GM19467 (cell line): ENCODE results near the gene BCKDHB.
"Not testable (repeated sequence)": the region's sequence is repeated elsewhere in the genome, so short reads cannot be mapped to it uniquely, and the experiment has no call there.

Experiments
- ATAC-seq: cut with Tn5 transposase; IDR thresholded peaks from one replicate; pipeline ENCODE4 v1.9.1; 2021; ENCODE audit warnings: mild to moderate bottlenecking, moderate library complexity; ENCODE audit not compliant: unreplicated experiment

Gene BCKDHB

GRCh38 chr6:80251321-80251720 is 144.8 kb downstream of the BCKDHB start:
- ATAC-seq: no peak

DNA sequence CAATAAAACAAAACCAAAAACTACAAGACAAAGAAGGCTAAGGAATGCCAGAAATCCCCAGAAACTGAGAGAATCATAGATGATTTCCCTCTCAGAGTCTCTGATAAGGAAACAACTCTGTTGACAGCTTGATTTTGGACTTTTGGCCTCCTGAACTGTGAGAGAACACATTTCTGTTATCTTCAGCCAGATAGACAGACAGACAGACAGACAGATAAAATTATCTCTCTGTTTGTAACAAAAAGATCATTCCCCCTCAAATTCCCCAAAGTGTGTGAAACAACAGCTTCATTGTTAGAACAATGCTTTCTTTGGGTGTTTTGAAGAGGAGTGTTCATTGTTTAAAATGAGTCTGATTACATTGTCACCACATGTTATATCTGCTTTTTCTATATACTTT is 148.2 kb downstream of the BCKDHB start:
- no peak for ATAC-seq

GRCh38 chr6:80256691-80257090 is 150.2 kb downstream of the BCKDHB start:
- ATAC-seq: no peak

- no peak for ATAC-seq
Observed at GRCh38 chr6:80259118-80259517, 152.6 kb downstream of the BCKDHB start.

- no peak for ATAC-seq
Observed at GRCh38 chr6:80263585-80263984, 157.1 kb downstream of the BCKDHB start.

DNA sequence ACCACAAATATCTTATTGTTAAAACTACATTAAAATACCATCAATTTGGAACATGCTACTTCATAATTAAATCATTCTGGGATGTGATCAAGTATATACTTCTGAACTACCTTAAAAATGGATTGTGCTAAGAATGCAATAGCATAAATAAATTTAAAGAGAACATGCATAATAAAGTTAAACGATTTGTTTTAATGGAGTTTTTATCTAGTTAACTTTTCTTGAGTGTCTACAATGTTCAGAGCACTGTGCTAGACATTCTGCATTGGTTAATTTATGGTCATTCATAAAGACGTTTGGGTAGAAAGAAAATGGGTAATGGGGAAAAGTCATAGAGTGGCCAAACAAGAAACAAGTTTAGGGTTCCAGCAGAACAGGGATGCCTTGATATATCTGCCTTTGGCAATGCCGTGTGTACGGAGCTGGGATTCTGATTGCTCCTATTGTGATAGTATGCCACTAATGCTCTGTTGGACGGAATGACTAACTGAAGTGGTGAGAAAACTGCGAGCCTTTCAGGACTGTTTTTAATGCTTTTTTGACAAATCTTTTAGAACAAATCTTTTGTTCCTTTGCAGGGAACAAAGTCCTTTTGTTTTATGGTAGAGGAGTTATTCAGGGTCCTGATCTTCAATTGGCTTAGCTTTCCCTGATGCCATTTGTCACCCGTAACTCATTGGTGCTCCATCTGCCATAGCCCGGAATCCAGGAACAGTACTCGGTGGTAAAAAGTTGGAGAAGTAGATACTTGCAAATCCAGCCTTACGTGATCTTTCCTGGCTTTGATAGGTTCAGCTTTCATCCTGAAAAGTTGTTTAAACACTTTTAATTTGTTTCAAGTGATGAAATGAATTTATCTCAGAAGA is 162.6 kb downstream of the BCKDHB start:
- ATAC-seq: no peak

GRCh38 chr6:80271074-80271473 is 164.6 kb downstream of the BCKDHB start:
- no peak for ATAC-seq

DNA sequence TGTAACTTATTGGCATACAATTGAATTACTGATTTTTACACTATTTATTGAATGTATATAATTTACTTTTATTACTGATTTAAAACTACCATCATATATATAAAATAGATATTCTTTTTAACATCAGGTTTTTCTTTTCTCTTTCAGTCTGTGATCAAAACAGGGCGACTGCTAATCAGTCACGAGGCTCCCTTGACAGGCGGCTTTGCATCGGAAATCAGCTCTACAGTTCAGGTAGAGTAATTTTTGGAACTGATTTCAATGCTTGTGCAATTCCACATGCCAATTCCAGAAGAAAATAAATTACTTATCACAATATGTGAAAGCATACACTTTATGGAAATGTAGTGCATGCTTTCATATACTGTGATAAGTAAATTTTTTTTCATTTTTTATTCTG is 166.5 kb downstream of the BCKDHB start:
- no peak for ATAC-seq

GRCh38 chr6:80276861-80277260 is 170.4 kb downstream of the BCKDHB start:
- no peak for ATAC-seq

DNA sequence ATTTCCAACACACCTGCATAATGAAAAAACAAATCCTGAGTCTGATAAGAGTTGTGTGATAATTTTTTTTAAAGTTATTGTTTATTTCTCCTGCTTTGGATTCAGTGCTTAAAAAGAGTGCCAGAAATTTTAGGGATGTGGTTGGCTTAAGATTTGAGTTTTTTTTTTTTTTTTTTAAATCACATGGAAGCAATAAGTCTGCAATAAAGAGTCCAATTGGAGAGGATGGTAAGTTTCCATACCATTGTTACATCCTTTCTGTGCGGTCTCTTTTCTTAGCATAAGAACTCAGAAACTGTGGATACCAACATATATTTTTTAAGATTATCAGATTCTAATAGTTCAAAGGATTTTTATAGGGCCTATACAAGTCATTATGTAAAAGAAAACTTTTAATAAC is 171.0 kb downstream of the BCKDHB start:
- ATAC-seq: no peak

GRCh38 chr6:80280262-80281010 is 174.0 kb downstream of the BCKDHB start:
- peak; percentile 48 for ATAC-seq

- no peak for ATAC-seq
Observed at GRCh38 chr6:80282913-80283554, 176.6 kb downstream of the BCKDHB start.

GRCh38 chr6:80287112-80287511 is 180.6 kb downstream of the BCKDHB start:
- ATAC-seq: no peak

DNA sequence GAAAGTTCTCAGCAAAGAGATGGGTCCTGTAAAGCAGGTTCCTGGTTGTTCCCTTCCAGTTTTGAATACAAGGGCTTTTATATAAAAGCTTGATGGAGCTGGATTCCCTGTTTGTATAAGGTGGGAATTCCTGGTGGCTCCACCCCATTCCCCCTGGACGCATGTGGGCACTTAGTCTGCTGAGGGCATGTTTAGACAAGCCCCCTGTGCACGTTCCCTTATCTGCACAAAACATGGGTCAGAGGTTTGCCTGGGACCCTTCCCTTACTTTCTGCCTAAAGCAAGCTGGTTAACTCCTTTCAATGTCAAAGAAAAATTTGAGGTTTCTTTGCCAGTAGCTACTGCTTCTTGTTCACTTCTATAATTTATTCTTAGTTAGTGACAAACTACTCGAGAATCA is 181.1 kb downstream of the BCKDHB start:
- no peak for ATAC-seq

- ATAC-seq: no peak
Observed at GRCh38 chr6:80289727-80290126, 183.3 kb downstream of the BCKDHB start.

DNA sequence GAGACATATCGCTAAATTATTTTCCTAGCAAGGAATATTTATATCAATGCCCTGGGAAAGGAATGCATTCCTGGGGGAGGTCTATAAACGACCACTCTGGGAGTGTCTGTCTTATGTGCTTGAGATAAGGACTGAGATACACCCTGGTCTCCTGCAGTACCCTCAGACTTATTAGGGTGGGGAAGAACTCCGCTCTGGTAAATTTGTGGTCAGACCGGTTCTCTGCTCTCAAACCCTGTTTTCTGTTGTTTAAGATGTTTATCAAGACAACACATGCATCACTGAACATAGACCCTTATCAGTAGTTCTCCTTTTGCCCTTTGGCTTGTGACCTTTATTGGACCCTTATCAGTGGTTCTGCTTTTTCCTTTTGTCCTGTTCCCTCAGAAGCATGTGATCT is 188.1 kb downstream of the BCKDHB start:
- not testable (repeated sequence) for ATAC-seq

GRCh38 chr6:80302716-80303115 is 196.2 kb downstream of the BCKDHB start:
- ATAC-seq: no peak

- ATAC-seq: no peak
Observed at GRCh38 chr6:80304014-80304413, 197.5 kb downstream of the BCKDHB start.

GRCh38 chr6:80314531-80314930 is 208.1 kb downstream of the BCKDHB start:
- ATAC-seq: no peak

DNA sequence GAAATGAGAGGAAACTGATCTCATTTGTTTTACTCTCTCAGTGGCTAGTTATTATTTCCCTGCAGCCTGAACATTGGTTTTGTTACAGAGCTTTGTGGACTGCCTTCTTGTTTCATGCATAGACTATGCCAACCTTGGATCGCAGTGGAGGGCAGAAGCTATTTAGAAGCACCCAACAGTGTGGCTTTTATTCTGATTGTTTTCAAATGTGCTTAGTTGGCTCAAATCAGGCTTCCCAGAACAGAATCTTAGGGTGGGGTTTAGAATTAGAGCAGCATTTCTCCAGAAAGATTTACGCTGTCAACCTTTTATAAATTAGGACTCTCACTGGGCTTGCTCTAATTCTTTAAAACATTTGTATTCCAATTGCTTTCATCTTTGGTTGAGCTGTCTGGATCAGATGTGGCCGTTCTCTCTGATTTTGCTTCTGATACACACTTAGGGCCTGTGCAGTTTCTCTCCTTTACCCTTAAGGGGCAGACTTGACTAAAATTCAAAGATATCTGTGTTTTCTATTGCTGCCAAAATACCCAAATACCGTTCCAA is 210.3 kb downstream of the BCKDHB start:
- ATAC-seq: no peak

DNA sequence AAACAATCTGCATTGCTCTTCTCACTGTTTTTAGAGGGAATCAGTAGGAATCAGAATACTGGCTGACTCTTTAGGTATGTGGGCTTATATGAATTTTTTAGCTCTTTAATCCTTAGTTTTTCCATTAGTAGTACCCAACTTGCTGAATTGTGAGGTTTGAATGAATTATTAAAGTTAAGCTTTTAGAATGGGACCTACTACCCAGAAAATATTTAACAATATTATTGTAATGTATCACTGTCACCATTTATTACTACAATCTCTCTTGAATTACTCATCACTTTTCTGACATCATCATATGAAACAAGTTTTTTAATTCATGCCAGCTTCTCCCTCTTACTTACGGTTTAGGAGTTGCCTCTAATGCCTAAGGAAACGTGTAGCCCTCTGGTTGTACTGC is 212.7 kb downstream of the BCKDHB start:
- ATAC-seq: no peak
